Measurements from ENCODE around the gene MBD3L2. TPM values are rescaled to one million over a fixed set of nuclear protein-coding genes. Genes with fewer than 3 reads are reported as not detected.

MBD3L2 gene
- total RNA-seq, 1 experiment from 2014 or later, result not detected

Other genes starting within 250 kb of the MBD3L2 start
- gene ADGRE1, start 161.7 kb upstream of the MBD3L2 start, total RNA-seq (2014; rRNA removed; shearing (Covaris generic)), result 6.6 and 7.2 TPM in 2 replicates
- gene MBD3L2B, start 27.9 kb upstream of the MBD3L2 start, total RNA-seq (2014; rRNA removed; shearing (Covaris generic)), result not detected in 2 replicates
- not detected in 2 replicates for gene MBD3L5, start 18.7 kb upstream of the MBD3L2 start, total RNA-seq (2014; rRNA removed; shearing (Covaris generic))
- not detected in 2 replicates for gene MBD3L4, start 9.1 kb upstream of the MBD3L2 start, total RNA-seq (2014; rRNA removed; shearing (Covaris generic))
- gene MBD3L3, start 9.4 kb downstream of the MBD3L2 start, total RNA-seq (2014; rRNA removed; shearing (Covaris generic)), result not detected in 2 replicates
- gene ZNF557, start 20.4 kb downstream of the MBD3L2 start, total RNA-seq (2014; rRNA removed; shearing (Covaris generic)), result 9.4 and 10.5 TPM in 2 replicates
- gene INSR, start 245.1 kb downstream of the MBD3L2 start, total RNA-seq (2014; rRNA removed; shearing (Covaris generic)), result 0.49 and 0.72 TPM in 2 replicates